H1 (cell line): Measurements from ENCODE around the gene ARSI. TPM values are rescaled to one million over a fixed set of nuclear protein-coding genes. Genes with fewer than 3 reads are reported as not detected.

ENCODE experiments used
- CTCF ChIA-PET: fragments of 300-600 bp; sonication (Branson Sonifier 250); formaldehyde crosslinking; loops from one replicate; lab custom pipeline; 2021; ENCODE audit not compliant: partially characterized antibody; lab: Charles Lee
- POLR2A ChIA-PET: fragments of 300-600 bp; sonication (Branson Sonifier 250); formaldehyde crosslinking; loops from one replicate; lab custom pipeline; 2021; ENCODE audit warnings: inconsistent platforms; ENCODE audit not compliant: partially characterized antibody; lab: Charles Lee
- DNase-seq, 2 experiments: peaks; one replicate each; pipeline versions ENCODE4 v3.0.0 to v3.0.0-alpha.2; 2010 to 2022; ENCODE audit warnings: low spot score in 2 of 2, low read depth in 1 of 2, mixed read lengths in 1 of 2
- FAIRE-seq: peaks from 2 replicates; lab custom pipeline; 2011; peaks lifted over from hg19 to GRCh38; lab: Jason Lieb, UNC
- H2AFZ ChIP-seq: 2 replicates; pipeline ENCODE4 v1.8.1; 2012; ENCODE audit warnings: low read length, inconsistent platforms
- H2AK5ac ChIP-seq: 2 replicates; pipeline ENCODE4 v1.6.1; 2013; ENCODE audit warnings: low read depth, low read length
- H2BK120ac ChIP-seq: replicated peaks from 2 replicates; pipeline ENCODE3; 2013; ENCODE audit warnings: low read depth, low read length, inconsistent platforms
- H2BK12ac ChIP-seq: 2 replicates; pipeline ENCODE4 v1.6.1; 2013; ENCODE audit warnings: low read depth, low read length
- H2BK15ac ChIP-seq: 2 replicates; pipeline ENCODE4 v1.6.1; 2013; ENCODE audit warnings: low read length
- H2BK20ac ChIP-seq: 2 replicates; pipeline ENCODE4 v1.6.1; 2013; ENCODE audit warnings: low read length
- H2BK5ac ChIP-seq: 2 replicates; pipeline ENCODE4 v1.6.1; 2013; ENCODE audit warnings: low read depth, low read length
- H3K14ac ChIP-seq: 2 replicates; pipeline ENCODE4 v1.6.1; 2013; ENCODE audit warnings: inconsistent platforms; ENCODE audit not compliant: insufficient read length
- H3K18ac ChIP-seq: 2 replicates; pipeline ENCODE4 v1.6.1; 2013; ENCODE audit warnings: low read length; ENCODE audit errors: extremely low read depth
- H3K23ac ChIP-seq: 2 replicates; pipeline ENCODE4 v1.6.1; 2013; ENCODE audit warnings: inconsistent platforms; ENCODE audit not compliant: insufficient read length
- H3K23me2 ChIP-seq: 2 replicates; pipeline ENCODE4 v1.6.1; 2013; ENCODE audit warnings: low read depth, low read length
- H3K27ac ChIP-seq: 2 replicates; pipeline ENCODE4 v1.6.1; 2011; ENCODE audit warnings: low read depth, low read length, inconsistent platforms
- H3K27me3 ChIP-seq, 4 experiments: replicated peaks in 1 of 4; 1 replicate in 1 of 4; 2 replicates in 3 of 4; pipeline versions ENCODE4 v1.6.1 to v1.8.1; 2011 to 2013; ENCODE audit warnings: low read length in 3 of 4, mild to moderate bottlenecking in 3 of 4, inconsistent platforms in 2 of 4, mixed read lengths in 2 of 4, moderate library complexity in 1 of 4; ENCODE audit not compliant: control insufficient read depth in 3 of 4, insufficient read depth in 3 of 4; ENCODE audit errors: extremely low read depth in 1 of 4
- H3K36me3 ChIP-seq, 4 experiments: 2 replicates each; pipeline versions ENCODE4 v1.6.1 to v1.8.1; 2011 to 2013; ENCODE audit warnings: mild to moderate bottlenecking in 4 of 4, low read length in 3 of 4, moderate library complexity in 2 of 4, control low read depth in 1 of 4, inconsistent platforms in 1 of 4; ENCODE audit not compliant: insufficient read depth in 4 of 4, control insufficient read depth in 2 of 4
- H3K4ac ChIP-seq: replicated peaks from 2 replicates; pipeline ENCODE3; 2013; ENCODE audit warnings: low read length, low read depth, mixed read lengths, inconsistent platforms; ENCODE audit not compliant: insufficient read length
- H3K4me1 ChIP-seq, 4 experiments: replicated peaks in 1 of 4; 1 replicate in 1 of 4; 2 replicates in 3 of 4; pipeline versions ENCODE4 v1.6.1 to v1.8.1; 2011 to 2013; ENCODE audit warnings: low read length in 3 of 4, inconsistent platforms in 2 of 4, mixed read lengths in 1 of 4; ENCODE audit not compliant: insufficient read depth in 4 of 4, control insufficient read depth in 3 of 4
- H3K4me2 ChIP-seq, 2 experiments: 2 replicates each; pipeline versions ENCODE4 v1.6.1 to v1.8.1; 2011 to 2013; ENCODE audit warnings: low read depth in 2 of 2, low read length in 2 of 2, control low read depth in 1 of 2, inconsistent platforms in 1 of 2, mild to moderate bottlenecking in 1 of 2; ENCODE audit not compliant: insufficient read depth in 1 of 2
- H3K4me3 ChIP-seq, 4 experiments: fragments of 200-600, 300-600 bp in 1 of 4; sonication (generic), shearing (Covaris generic), sonication (Bioruptor Twin) in 1 of 4; 2 replicates each; pipeline versions ENCODE4 v1.5.1 to v1.8.1; 2011 to 2016; ENCODE audit warnings: low read length in 4 of 4, low read depth in 3 of 4, control low read depth in 2 of 4, inconsistent platforms in 2 of 4, mild to moderate bottlenecking in 2 of 4, mixed read lengths in 1 of 4, moderate library complexity in 1 of 4; ENCODE audit not compliant: insufficient read depth in 2 of 4; ENCODE audit errors: extremely low read depth in 1 of 4
- H3K56ac ChIP-seq: replicated peaks from 2 replicates; pipeline ENCODE3; 2013; ENCODE audit warnings: low read depth, mild to moderate bottlenecking, mixed read lengths, low read length, inconsistent platforms; ENCODE audit not compliant: insufficient read length
- H3K79me1 ChIP-seq: 2 replicates; pipeline ENCODE4 v1.6.1; 2013; ENCODE audit warnings: low read depth, low read length, control low read depth
- H3K79me2 ChIP-seq, 2 experiments: 2 replicates each; pipeline versions ENCODE4 v1.6.1 to v1.8.1; 2012 to 2013; ENCODE audit warnings: low read length in 2 of 2, mild to moderate bottlenecking in 2 of 2, inconsistent platforms in 1 of 2; ENCODE audit not compliant: insufficient read depth in 2 of 2, control insufficient read depth in 1 of 2
- H3K9ac ChIP-seq, 4 experiments: replicated peaks in 1 of 4; 1 replicate in 1 of 4; 2 replicates in 3 of 4; pipeline versions ENCODE4 v1.6.1 to v1.8.1; 2011 to 2013; ENCODE audit warnings: low read depth in 3 of 4, low read length in 3 of 4, control low read depth in 2 of 4, mild to moderate bottlenecking in 2 of 4, moderate library complexity in 2 of 4, inconsistent platforms in 1 of 4; ENCODE audit errors: extremely low read depth in 1 of 4
- H3K9me3 ChIP-seq, 2 experiments: 2 replicates each; pipeline versions ENCODE4 v1.6.1 to v1.8.1; 2012 to 2013; ENCODE audit warnings: mild to moderate bottlenecking in 2 of 2, moderate library complexity in 2 of 2, control low read depth in 1 of 2, inconsistent platforms in 1 of 2, low read depth in 1 of 2, low read length in 1 of 2, mixed read lengths in 1 of 2; ENCODE audit not compliant: insufficient read depth in 2 of 2
- H4K20me1 ChIP-seq, 2 experiments: replicated peaks in 1 of 2; 2 replicates each; pipeline versions ENCODE3 to v1.8.1; 2011 to 2013; ENCODE audit warnings: inconsistent platforms in 2 of 2, low read length in 2 of 2, mild to moderate bottlenecking in 1 of 2; ENCODE audit not compliant: insufficient read depth in 2 of 2, control insufficient read depth in 1 of 2
- H4K5ac ChIP-seq: 2 replicates; pipeline ENCODE4 v1.6.1; 2013; ENCODE audit warnings: low read length, low read depth, mixed read lengths, inconsistent platforms; ENCODE audit not compliant: insufficient read length
- H4K8ac ChIP-seq: 2 replicates; pipeline ENCODE4 v1.8.0; 2013; ENCODE audit warnings: mild to moderate bottlenecking, moderate library complexity, low read length, inconsistent platforms; ENCODE audit not compliant: insufficient read depth; ENCODE audit errors: extremely low read depth
- H4K91ac ChIP-seq: replicated peaks from 2 replicates; pipeline ENCODE3; 2013; ENCODE audit warnings: low read length, mixed read lengths, inconsistent platforms; ENCODE audit not compliant: insufficient read length
- ASH2L ChIP-seq: fragments of 200-600, 300-600 bp; sonication (generic); IDR thresholded peaks from one replicate; pipeline ENCODE4 v1.7.1; 2017; ENCODE audit warnings: low read length
- CBX8 ChIP-seq: fragments of 300-800, 300-1000 bp; sonication (generic); IDR thresholded peaks from 2 replicates; pipeline ENCODE4 v1.7.1; 2016; ENCODE audit warnings: low read depth, low read length, borderline replicate concordance
- CHD2 ChIP-seq: IDR thresholded peaks from 2 replicates; pipeline ENCODE4 v1.6.1; 2012; ENCODE audit warnings: low read length, improper control_type of control experiment
- CREB1 ChIP-seq: IDR thresholded peaks from 2 replicates; pipeline ENCODE4 v1.6.1; 2012; ENCODE audit warnings: inconsistent platforms
- FOSL1 ChIP-seq: IDR thresholded peaks from 2 replicates; pipeline ENCODE4 v1.6.1; 2011; ENCODE audit warnings: mild to moderate bottlenecking, low read depth, low read length, moderate library complexity; ENCODE audit not compliant: insufficient read depth
- GABPA ChIP-seq: IDR thresholded peaks from 2 replicates; pipeline ENCODE4 v1.6.1; 2011; ENCODE audit warnings: mild to moderate bottlenecking, low read length, moderate library complexity, borderline replicate concordance; ENCODE audit not compliant: insufficient read depth
- JUN ChIP-seq: IDR thresholded peaks from 2 replicates; pipeline ENCODE4 v1.6.1; 2011; ENCODE audit warnings: low read depth, mild to moderate bottlenecking, improper control_type of control experiment, low read length
- KDM4A ChIP-seq: IDR thresholded peaks from one replicate; pipeline ENCODE4 v1.7.1; 2012; ENCODE audit warnings: low read depth, mild to moderate bottlenecking, moderate library complexity, low read length, inconsistent platforms; ENCODE audit not compliant: severe bottlenecking
- KDM5A ChIP-seq: fragments of 200-600 bp; IDR thresholded peaks from 2 replicates; pipeline ENCODE4 v1.7.1; 2012; ENCODE audit warnings: mild to moderate bottlenecking, low read length, inconsistent platforms, mixed read lengths
- SP1 ChIP-seq: IDR thresholded peaks from 2 replicates; pipeline ENCODE4 v1.6.1; 2011; ENCODE audit warnings: low read depth, low read length
- SP2 ChIP-seq: IDR thresholded peaks from 2 replicates; pipeline ENCODE4 v1.6.1; 2012; ENCODE audit warnings: mild to moderate bottlenecking, low read length, inconsistent platforms
- SP4 ChIP-seq: IDR thresholded peaks from 2 replicates; pipeline ENCODE4 v1.6.1; 2012; ENCODE audit warnings: low read length, inconsistent platforms
- SRF ChIP-seq: IDR thresholded peaks from 2 replicates; pipeline ENCODE4 v1.6.1; 2011; ENCODE audit warnings: mild to moderate bottlenecking, low read depth, low read length, moderate library complexity
- SUZ12 ChIP-seq: fragments of 200-600 bp; sonication (generic); IDR thresholded peaks from 2 replicates; pipeline ENCODE4 v1.6.1; 2012; ENCODE audit warnings: mild to moderate bottlenecking, inconsistent platforms, low read length, moderate library complexity, mixed read lengths
- TCF12 ChIP-seq: IDR thresholded peaks from 2 replicates; pipeline ENCODE4 v1.6.1; 2011; ENCODE audit warnings: low read depth, mild to moderate bottlenecking, low read length
- TEAD4 ChIP-seq: IDR thresholded peaks from 2 replicates; pipeline ENCODE4 v1.6.1; 2012; ENCODE audit warnings: low read depth, low read length, inconsistent platforms, mixed read lengths
- YY1 ChIP-seq: IDR thresholded peaks from 2 replicates; pipeline ENCODE4 v1.6.1; 2011; ENCODE audit warnings: low read depth, mild to moderate bottlenecking, low read length
- polyA plus RNA-seq, 7 experiments: library from polyadenylated mRNA; depleted of rRNA in 3 of 7; stranded (reverse) in 5 of 7; unstranded in 2 of 7; fragments of >200 nt in 5 of 7; fragments of 200-250 nt in 2 of 7; gene quantifications; 1 replicate in 5 of 7; 2 replicates in 1 of 7; 4 replicates in 1 of 7; pipeline versions ENCODE4 v1.2.1 to v1.2.3, GENCODE V29; 2011 to 2013; ENCODE audit warnings: missing spikeins in 2 of 7, mixed read lengths in 2 of 7
- total RNA-seq: library from RNA; stranded (reverse); fragmentation: NEBNext Ultra II Directional; extraction: Animal tissue kit (Norgen Biotek cat#: 25700); gene quantifications from 2 replicates; pipeline ENCODE4 v1.2.1, GENCODE V29; 2021

The ARSI gene
- total and polyA plus RNA-seq, 2 of the 8 experiments (the other 6 are each of a cell fraction or from before 2014, with no cell fraction given) = 4.5 to 6.7 TPM

DNA sequence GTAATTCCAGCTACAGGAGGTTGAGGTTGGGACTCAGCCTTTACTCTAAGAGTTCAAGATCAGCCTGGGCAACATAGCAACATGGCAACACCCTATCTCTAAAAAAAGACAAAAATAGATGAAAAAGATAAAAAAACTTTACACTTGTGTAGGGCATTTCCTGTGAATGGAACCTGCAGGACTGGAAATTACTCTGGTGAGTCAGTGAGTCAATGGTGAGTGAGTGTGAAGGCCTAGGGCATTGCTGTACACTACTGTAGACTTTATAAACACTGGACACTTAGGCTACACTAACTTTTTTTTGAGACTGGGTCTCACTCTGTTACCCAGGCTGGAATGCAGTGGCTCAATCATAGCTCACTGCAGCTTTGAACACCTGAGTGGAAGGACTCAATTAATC is 19.5 kb upstream of the ARSI start:
- Histone ChIP-seq H3K27ac (no peak overlapping the region), H3K4me3 (no peak overlapping the region), H3K27me3 (no peaks in the 10 kb centered on the region), H2BK15ac (no peak overlapping the region), H2AK5ac (no peak overlapping the region), H3K9me3 (no peaks in the 10 kb centered on the region), H3K4me1 (peaks cover 0 to 6% (median 1%) of the 10 kb centered on the region in 4 experiments; a peak in 4 of 7 replicates), H3K36me3 (no peaks in the 10 kb centered on the region), H2AFZ (no peak overlapping the region), H4K91ac (no peak overlapping the region), H3K18ac (no peak overlapping the region), H3K14ac (no peak overlapping the region), H4K5ac (no peak overlapping the region), H3K9ac (no peak overlapping the region), H2BK20ac (no peak overlapping the region), H3K23me2 (no peaks in the 10 kb centered on the region), H3K56ac (no peak overlapping the region), H3K79me2 (no peaks in the 10 kb centered on the region), H3K4me2 (no peak overlapping the region), H2BK12ac (no peak overlapping the region), H3K23ac (no peak overlapping the region), H3K4ac (no peak overlapping the region), H4K20me1 (no peaks in the 10 kb centered on the region), H2BK5ac (no peak overlapping the region), H4K8ac (no peak overlapping the region), H2BK120ac (no peak overlapping the region), H3K79me1 (no peaks in the 10 kb centered on the region)
- FAIRE-seq (no peak), DNase-seq (no peak)
- POLR2A ChIA-PET = no interaction called here
- CTCF ChIA-PET = interaction anchor here (0.7 to 2.8 kb wide), 4 partner anchors 13 to 35 kb away, joined by 4 to 7 read pairs (median 6); no protein-coding TSS in a partner anchor
- TF ChIP-seq ASH2L (no peak), CBX8 (no peak), KDM5A (no peak), SP2 (no peak), SP1 (no peak), CHD2 (no peak), SUZ12 (no peak), SP4 (no peak), KDM4A (no peak), TCF12 (no peak), TEAD4 (no peak), GABPA (no peak), FOSL1 (no peak), JUN (no peak), YY1 (no peak), CREB1 (no peak), SRF (no peak)
